H1 (cell line): ENCODE data around the gene DLK1. TPM values are rescaled to one million over a fixed set of nuclear protein-coding genes. Genes with fewer than 3 reads are reported as not detected.

Experiments used
- CTCF ChIA-PET: fragments of 300-600 bp; sonication (Branson Sonifier 250); formaldehyde crosslinking; loops from one replicate; lab custom pipeline; 2021; ENCODE audit not compliant: partially characterized antibody; lab: Charles Lee
- POLR2A ChIA-PET: fragments of 300-600 bp; sonication (Branson Sonifier 250); formaldehyde crosslinking; loops from one replicate; lab custom pipeline; 2021; ENCODE audit warnings: inconsistent platforms; ENCODE audit not compliant: partially characterized antibody; lab: Charles Lee
- DNase-seq, 2 experiments: peaks; one replicate each; pipeline versions ENCODE4 v3.0.0 to v3.0.0-alpha.2; 2010 to 2022; ENCODE audit warnings: low spot score in 2 of 2, low read depth in 1 of 2, mixed read lengths in 1 of 2
- FAIRE-seq: peaks from 2 replicates; lab custom pipeline; 2011; peaks lifted over from hg19 to GRCh38; lab: Jason Lieb, UNC
- H2AFZ ChIP-seq: 2 replicates; pipeline ENCODE4 v1.8.1; 2012; ENCODE audit warnings: low read length, inconsistent platforms
- H2AK5ac ChIP-seq: 2 replicates; pipeline ENCODE4 v1.6.1; 2013; ENCODE audit warnings: low read depth, low read length
- H2BK120ac ChIP-seq: replicated peaks from 2 replicates; pipeline ENCODE3; 2013; ENCODE audit warnings: low read depth, low read length, inconsistent platforms
- H2BK12ac ChIP-seq: 2 replicates; pipeline ENCODE4 v1.6.1; 2013; ENCODE audit warnings: low read depth, low read length
- H2BK15ac ChIP-seq: 2 replicates; pipeline ENCODE4 v1.6.1; 2013; ENCODE audit warnings: low read length
- H2BK20ac ChIP-seq: 2 replicates; pipeline ENCODE4 v1.6.1; 2013; ENCODE audit warnings: low read length
- H2BK5ac ChIP-seq: 2 replicates; pipeline ENCODE4 v1.6.1; 2013; ENCODE audit warnings: low read depth, low read length
- H3K14ac ChIP-seq: 2 replicates; pipeline ENCODE4 v1.6.1; 2013; ENCODE audit warnings: inconsistent platforms; ENCODE audit not compliant: insufficient read length
- H3K18ac ChIP-seq: 2 replicates; pipeline ENCODE4 v1.6.1; 2013; ENCODE audit warnings: low read length; ENCODE audit errors: extremely low read depth
- H3K23ac ChIP-seq: 2 replicates; pipeline ENCODE4 v1.6.1; 2013; ENCODE audit warnings: inconsistent platforms; ENCODE audit not compliant: insufficient read length
- H3K23me2 ChIP-seq: 2 replicates; pipeline ENCODE4 v1.6.1; 2013; ENCODE audit warnings: low read depth, low read length
- H3K27ac ChIP-seq: 2 replicates; pipeline ENCODE4 v1.6.1; 2011; ENCODE audit warnings: low read depth, low read length, inconsistent platforms
- H3K27me3 ChIP-seq, 4 experiments: replicated peaks in 1 of 4; 1 replicate in 1 of 4; 2 replicates in 3 of 4; pipeline versions ENCODE4 v1.6.1 to v1.8.1; 2011 to 2013; ENCODE audit warnings: low read length in 3 of 4, mild to moderate bottlenecking in 3 of 4, inconsistent platforms in 2 of 4, mixed read lengths in 2 of 4, moderate library complexity in 1 of 4; ENCODE audit not compliant: control insufficient read depth in 3 of 4, insufficient read depth in 3 of 4; ENCODE audit errors: extremely low read depth in 1 of 4
- H3K36me3 ChIP-seq, 4 experiments: 2 replicates each; pipeline versions ENCODE4 v1.6.1 to v1.8.1; 2011 to 2013; ENCODE audit warnings: mild to moderate bottlenecking in 4 of 4, low read length in 3 of 4, moderate library complexity in 2 of 4, control low read depth in 1 of 4, inconsistent platforms in 1 of 4; ENCODE audit not compliant: insufficient read depth in 4 of 4, control insufficient read depth in 2 of 4
- H3K4ac ChIP-seq: replicated peaks from 2 replicates; pipeline ENCODE3; 2013; ENCODE audit warnings: low read length, low read depth, mixed read lengths, inconsistent platforms; ENCODE audit not compliant: insufficient read length
- H3K4me1 ChIP-seq, 4 experiments: replicated peaks in 1 of 4; 1 replicate in 1 of 4; 2 replicates in 3 of 4; pipeline versions ENCODE4 v1.6.1 to v1.8.1; 2011 to 2013; ENCODE audit warnings: low read length in 3 of 4, inconsistent platforms in 2 of 4, mixed read lengths in 1 of 4; ENCODE audit not compliant: insufficient read depth in 4 of 4, control insufficient read depth in 3 of 4
- H3K4me2 ChIP-seq, 2 experiments: 2 replicates each; pipeline versions ENCODE4 v1.6.1 to v1.8.1; 2011 to 2013; ENCODE audit warnings: low read depth in 2 of 2, low read length in 2 of 2, control low read depth in 1 of 2, inconsistent platforms in 1 of 2, mild to moderate bottlenecking in 1 of 2; ENCODE audit not compliant: insufficient read depth in 1 of 2
- H3K4me3 ChIP-seq, 4 experiments: fragments of 200-600, 300-600 bp in 1 of 4; sonication (generic), shearing (Covaris generic), sonication (Bioruptor Twin) in 1 of 4; 2 replicates each; pipeline versions ENCODE4 v1.5.1 to v1.8.1; 2011 to 2016; ENCODE audit warnings: low read length in 4 of 4, low read depth in 3 of 4, control low read depth in 2 of 4, inconsistent platforms in 2 of 4, mild to moderate bottlenecking in 2 of 4, mixed read lengths in 1 of 4, moderate library complexity in 1 of 4; ENCODE audit not compliant: insufficient read depth in 2 of 4; ENCODE audit errors: extremely low read depth in 1 of 4
- H3K56ac ChIP-seq: replicated peaks from 2 replicates; pipeline ENCODE3; 2013; ENCODE audit warnings: low read depth, mild to moderate bottlenecking, mixed read lengths, low read length, inconsistent platforms; ENCODE audit not compliant: insufficient read length
- H3K79me1 ChIP-seq: 2 replicates; pipeline ENCODE4 v1.6.1; 2013; ENCODE audit warnings: low read depth, low read length, control low read depth
- H3K79me2 ChIP-seq, 2 experiments: 2 replicates each; pipeline versions ENCODE4 v1.6.1 to v1.8.1; 2012 to 2013; ENCODE audit warnings: low read length in 2 of 2, mild to moderate bottlenecking in 2 of 2, inconsistent platforms in 1 of 2; ENCODE audit not compliant: insufficient read depth in 2 of 2, control insufficient read depth in 1 of 2
- H3K9ac ChIP-seq, 4 experiments: replicated peaks in 1 of 4; 1 replicate in 1 of 4; 2 replicates in 3 of 4; pipeline versions ENCODE4 v1.6.1 to v1.8.1; 2011 to 2013; ENCODE audit warnings: low read depth in 3 of 4, low read length in 3 of 4, control low read depth in 2 of 4, mild to moderate bottlenecking in 2 of 4, moderate library complexity in 2 of 4, inconsistent platforms in 1 of 4; ENCODE audit errors: extremely low read depth in 1 of 4
- H3K9me3 ChIP-seq, 2 experiments: 2 replicates each; pipeline versions ENCODE4 v1.6.1 to v1.8.1; 2012 to 2013; ENCODE audit warnings: mild to moderate bottlenecking in 2 of 2, moderate library complexity in 2 of 2, control low read depth in 1 of 2, inconsistent platforms in 1 of 2, low read depth in 1 of 2, low read length in 1 of 2, mixed read lengths in 1 of 2; ENCODE audit not compliant: insufficient read depth in 2 of 2
- H4K20me1 ChIP-seq, 2 experiments: replicated peaks in 1 of 2; 2 replicates each; pipeline versions ENCODE3 to v1.8.1; 2011 to 2013; ENCODE audit warnings: inconsistent platforms in 2 of 2, low read length in 2 of 2, mild to moderate bottlenecking in 1 of 2; ENCODE audit not compliant: insufficient read depth in 2 of 2, control insufficient read depth in 1 of 2
- H4K5ac ChIP-seq: 2 replicates; pipeline ENCODE4 v1.6.1; 2013; ENCODE audit warnings: low read length, low read depth, mixed read lengths, inconsistent platforms; ENCODE audit not compliant: insufficient read length
- H4K8ac ChIP-seq: 2 replicates; pipeline ENCODE4 v1.8.0; 2013; ENCODE audit warnings: mild to moderate bottlenecking, moderate library complexity, low read length, inconsistent platforms; ENCODE audit not compliant: insufficient read depth; ENCODE audit errors: extremely low read depth
- H4K91ac ChIP-seq: replicated peaks from 2 replicates; pipeline ENCODE3; 2013; ENCODE audit warnings: low read length, mixed read lengths, inconsistent platforms; ENCODE audit not compliant: insufficient read length
- BRCA1 ChIP-seq: IDR thresholded peaks from 2 replicates; pipeline ENCODE4 v1.6.1; 2012; ENCODE audit warnings: low read depth, low read length, improper control_type of control experiment
- CBX8 ChIP-seq: fragments of 300-800, 300-1000 bp; sonication (generic); IDR thresholded peaks from 2 replicates; pipeline ENCODE4 v1.7.1; 2016; ENCODE audit warnings: low read depth, low read length, borderline replicate concordance
- EGR1 ChIP-seq: IDR thresholded peaks from 2 replicates; pipeline ENCODE4 v1.6.1; 2011; ENCODE audit warnings: low read depth, low read length, borderline replicate concordance
- EP300 ChIP-seq, 2 experiments: IDR thresholded peaks; 1 replicate in 1 of 2; 2 replicates in 1 of 2; pipeline ENCODE4 v1.6.1; 2011 to 2012; ENCODE audit warnings: low read depth in 2 of 2, low read length in 2 of 2, mild to moderate bottlenecking in 2 of 2, borderline replicate concordance in 1 of 2, inconsistent platforms in 1 of 2, moderate library complexity in 1 of 2
- EZH2 ChIP-seq: fragments of 200-600 bp; sonication (generic); IDR thresholded peaks from 2 replicates; pipeline ENCODE4 v1.7.1; 2012; ENCODE audit warnings: low read depth, mild to moderate bottlenecking, moderate library complexity, low read length, inconsistent platforms; ENCODE audit not compliant: severe bottlenecking
- FOSL1 ChIP-seq: IDR thresholded peaks from 2 replicates; pipeline ENCODE4 v1.6.1; 2011; ENCODE audit warnings: mild to moderate bottlenecking, low read depth, low read length, moderate library complexity; ENCODE audit not compliant: insufficient read depth
- JUND ChIP-seq: IDR thresholded peaks from 2 replicates; pipeline ENCODE4 v1.6.1; 2011; ENCODE audit warnings: mild to moderate bottlenecking, improper control_type of control experiment, low read length
- KDM4A ChIP-seq: IDR thresholded peaks from one replicate; pipeline ENCODE4 v1.7.1; 2012; ENCODE audit warnings: low read depth, mild to moderate bottlenecking, moderate library complexity, low read length, inconsistent platforms; ENCODE audit not compliant: severe bottlenecking
- POU5F1 ChIP-seq: IDR thresholded peaks from 2 replicates; pipeline ENCODE4 v1.6.1; 2011; ENCODE audit warnings: low read depth, mild to moderate bottlenecking, low read length, moderate library complexity
- RFX5 ChIP-seq: IDR thresholded peaks from 2 replicates; pipeline ENCODE4 v1.6.1; 2011; ENCODE audit warnings: low read depth, low read length, improper control_type of control experiment, borderline replicate concordance
- SRF ChIP-seq: IDR thresholded peaks from 2 replicates; pipeline ENCODE4 v1.6.1; 2011; ENCODE audit warnings: mild to moderate bottlenecking, low read depth, low read length, moderate library complexity
- TAF7 ChIP-seq: optimal IDR thresholded peaks from 2 replicates; pipeline ENCODE3; 2011; ENCODE audit warnings: low read depth, mild to moderate bottlenecking, inconsistent platforms, low read length, moderate library complexity, borderline replicate concordance
- ZNF274 ChIP-seq: IDR thresholded peaks from 2 replicates; pipeline ENCODE4 v1.7.0; 2012; ENCODE audit warnings: low read length, borderline replicate concordance; ENCODE audit errors: extremely low read depth
- whole genome bisulfite sequencing, 2 experiments: shearing (Covaris generic) in 1 of 2; methylation state at CpG; one replicate each; pipeline versions ENCODE4 v1.1.6 to v1.1.7; 2013 to 2015; ENCODE audit warnings: low lambda C conversion rate in 2 of 2, mixed read lengths in 2 of 2, inconsistent platforms in 1 of 2, low coverage in 1 of 2, missing lambda C conversion rate in 1 of 2; ENCODE audit not compliant: insufficient replicate concordance in 2 of 2, insufficient coverage in 1 of 2, insufficient read length in 1 of 2; ENCODE audit errors: extremely low coverage in 1 of 2, missing lambda C conversion rate in 1 of 2; 5-methylcytosine and 5-hydroxymethylcytosine counted together
- polyA plus RNA-seq, 7 experiments: library from polyadenylated mRNA; depleted of rRNA in 3 of 7; stranded (reverse) in 5 of 7; unstranded in 2 of 7; fragments of >200 nt in 5 of 7; fragments of 200-250 nt in 2 of 7; gene quantifications; 1 replicate in 5 of 7; 2 replicates in 1 of 7; 4 replicates in 1 of 7; pipeline versions ENCODE4 v1.2.1 to v1.2.3, GENCODE V29; 2011 to 2013; ENCODE audit warnings: missing spikeins in 2 of 7, mixed read lengths in 2 of 7
- total RNA-seq: library from RNA; stranded (reverse); fragmentation: NEBNext Ultra II Directional; extraction: Animal tissue kit (Norgen Biotek cat#: 25700); gene quantifications from 2 replicates; pipeline ENCODE4 v1.2.1, GENCODE V29; 2021
- TF ChIP-seq, protein P1 (sequence below): IDR thresholded peaks from 2 replicates; pipeline ENCODE4 v1.6.1; 2012; ENCODE audit warnings: inconsistent platforms

The DLK1 gene
- total and polyA plus RNA-seq, 2 of the 8 experiments (the other 6 are each of a cell fraction or from before 2014, with no cell fraction given), result 1.3 to 2.4 TPM

- Histone ChIP-seq H3K4me3 (no peak overlapping the region), H3K27ac (no peak overlapping the region), H3K36me3 (no peaks in the 10 kb centered on the region), H2BK5ac (no peak overlapping the region), H2AK5ac (no peak overlapping the region), H3K79me2 (no peaks in the 10 kb centered on the region), H4K5ac (no peak overlapping the region), H4K20me1 (no peaks in the 10 kb centered on the region), H3K18ac (no peak overlapping the region), H2BK15ac (no peak overlapping the region), H3K9ac (no peak overlapping the region), H3K56ac (no peak overlapping the region), H3K4me2 (no peak overlapping the region), H3K4ac (no peak overlapping the region), H4K8ac (no peak overlapping the region), H2BK20ac (no peak overlapping the region), H3K23me2 (peaks cover 2% of the 10 kb centered on the region; the same call in 1 of the 2 replicates), H2BK12ac (no peak overlapping the region), H3K4me1 (peaks cover 0 to 14% (median 8%) of the 10 kb centered on the region in 4 experiments; a peak in 5 of 7 replicates), H3K27me3 (peaks cover 10 to 24% (median 21%) of the 10 kb centered on the region in 4 experiments), H3K9me3 (peaks cover 0 to 5% of the 10 kb centered on the region in 2 experiments; a peak in 1 of 4 replicates), H3K23ac (no peak overlapping the region), H3K14ac (no peak overlapping the region), H2BK120ac (no peak overlapping the region), H4K91ac (no peak overlapping the region), H2AFZ (no peak overlapping the region), H3K79me1 (no peaks in the 10 kb centered on the region)
- ChIA-PET CTCF (interaction anchor here (0.6 to 1.9 kb wide), 6 partner anchors 9 to 115 kb away, joined by 3 to 9 read pairs (median 4); no protein-coding TSS in a partner anchor), POLR2A (interaction anchor here (1.4 kb wide), 1 partner anchor 10 kb away, joined by 3 read pairs; no protein-coding TSS in a partner anchor)
- no peak for DNase-seq
- FAIRE-seq, result no peak
- 90% methylated on average over 5 of the region's 5 CpGs; no CpG with 5 or more reads in 1 of the 2 experiments for WGBS, 2 experiments
- TF ChIP-seq JUND, result no peak
- no peak for TF ChIP-seq BRCA1
- TF ChIP-seq EGR1, result no peak
- no peak for TF ChIP-seq TAF7
- no peak for TF ChIP-seq EZH2
- no peak for TF ChIP-seq SRF
- TF ChIP-seq, protein P1, sequence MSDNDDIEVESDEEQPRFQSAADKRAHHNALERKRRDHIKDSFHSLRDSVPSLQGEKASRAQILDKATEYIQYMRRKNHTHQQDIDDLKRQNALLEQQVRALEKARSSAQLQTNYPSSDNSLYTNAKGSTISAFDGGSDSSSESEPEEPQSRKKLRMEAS, result no peak
- TF ChIP-seq FOSL1, result no peak
- TF ChIP-seq CBX8, result no peak
- no peak for TF ChIP-seq EP300 (IDR thresholded peaks at IDR 0.05; ENCODE audit: borderline replicate concordance in 1 of 2, low read depth in 2 of 2, low read length in 2 of 2)
- TF ChIP-seq RFX5, result no peak
- no peak for TF ChIP-seq KDM4A
- no peak for TF ChIP-seq ZNF274
- TF ChIP-seq POU5F1, result no peak
These were observed 5.1 kb upstream of the DLK1 start for GRCh38 chr14:100721568-100721967.
